Hippocampal formation (tissue), 2 donors: ENCODE data around the gene ANKRD13A.
"Not testable (repeated sequence)": the region's sequence is repeated elsewhere in the genome, so short reads cannot be mapped to it uniquely, and the experiment has no call there.

ENCODE experiments used
- DNase-seq, 2 donors: peaks; one replicate each; lab custom pipeline; 2025; lab: John Stamatoyannopoulos, UW

The ANKRD13A gene

DNA sequence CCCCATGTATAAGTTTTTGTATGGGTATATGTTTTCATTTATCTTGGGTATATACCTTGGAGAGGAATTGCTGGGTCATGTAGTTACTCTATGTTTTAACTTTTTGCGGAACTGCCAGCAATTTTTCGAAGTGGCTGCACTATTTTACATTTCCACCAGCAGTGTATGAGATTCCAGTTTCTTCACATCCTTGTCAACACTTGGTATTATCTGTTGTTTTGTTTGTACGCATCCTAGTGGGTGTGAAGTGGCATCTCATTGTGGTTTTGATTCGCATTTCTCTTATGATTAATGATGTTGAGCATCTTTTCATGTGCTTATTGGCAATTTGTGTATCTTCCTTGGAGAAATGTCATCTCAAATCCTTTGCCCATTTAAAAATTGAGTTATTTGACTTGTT lies 6.9 kb downstream of the ANKRD13A start:
- no peak for DNase-seq

DNA sequence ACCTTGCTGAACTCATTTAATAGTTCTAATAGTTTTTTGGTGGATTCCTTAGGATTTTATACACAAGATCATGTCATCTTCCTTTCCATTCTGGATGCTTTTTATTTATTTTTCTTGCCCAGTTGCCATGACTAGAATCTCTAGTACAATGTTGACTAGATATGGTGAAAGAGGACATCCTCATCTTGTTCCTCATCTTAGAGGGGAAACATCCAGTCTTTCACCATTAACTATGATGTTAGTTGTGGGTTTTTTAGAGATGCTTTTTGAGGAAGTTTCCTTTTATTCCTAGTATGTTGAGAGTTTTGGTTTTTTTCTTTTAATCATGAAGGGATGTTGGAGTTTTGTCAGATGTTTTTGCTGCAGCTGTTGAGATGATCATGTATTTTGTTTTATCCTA lies 8.7 kb downstream of the ANKRD13A start:
- DNase-seq, result no peak

DNA sequence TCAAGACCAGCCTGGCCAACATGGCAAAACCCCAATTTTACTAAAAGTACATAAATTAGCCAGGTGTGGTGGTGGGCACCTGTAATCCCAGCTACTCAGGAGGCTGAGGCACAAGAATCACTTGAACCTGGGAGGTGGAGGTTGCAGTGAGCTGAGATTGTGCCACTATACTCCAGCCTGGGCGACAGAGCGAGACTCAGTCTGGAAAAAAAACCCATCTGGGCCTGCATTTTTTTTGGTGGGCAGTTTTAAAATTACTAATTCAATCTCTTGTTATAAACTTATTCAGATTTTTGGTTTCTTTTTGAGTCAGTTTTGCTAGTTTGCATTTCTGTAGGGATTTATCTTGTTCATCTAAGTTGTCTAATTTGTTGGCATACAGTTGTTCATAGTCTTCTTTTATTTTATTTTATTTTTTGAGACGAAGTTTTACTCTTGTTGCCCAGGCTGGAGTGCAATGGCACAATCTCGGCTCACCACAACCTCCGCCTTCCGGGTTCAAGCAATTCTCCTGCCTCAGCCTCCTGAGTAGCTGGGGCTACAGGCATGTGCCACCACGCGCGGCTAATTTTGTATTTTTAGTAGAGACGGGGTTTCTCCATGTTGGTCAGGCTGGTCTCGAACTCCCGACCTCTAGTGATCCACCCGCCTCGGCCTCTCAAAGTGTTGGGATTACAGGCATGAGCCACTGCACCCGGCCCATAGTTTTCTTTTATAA lies 9.6 kb downstream of the ANKRD13A start:
- not testable (repeated sequence) for DNase-seq

DNA sequence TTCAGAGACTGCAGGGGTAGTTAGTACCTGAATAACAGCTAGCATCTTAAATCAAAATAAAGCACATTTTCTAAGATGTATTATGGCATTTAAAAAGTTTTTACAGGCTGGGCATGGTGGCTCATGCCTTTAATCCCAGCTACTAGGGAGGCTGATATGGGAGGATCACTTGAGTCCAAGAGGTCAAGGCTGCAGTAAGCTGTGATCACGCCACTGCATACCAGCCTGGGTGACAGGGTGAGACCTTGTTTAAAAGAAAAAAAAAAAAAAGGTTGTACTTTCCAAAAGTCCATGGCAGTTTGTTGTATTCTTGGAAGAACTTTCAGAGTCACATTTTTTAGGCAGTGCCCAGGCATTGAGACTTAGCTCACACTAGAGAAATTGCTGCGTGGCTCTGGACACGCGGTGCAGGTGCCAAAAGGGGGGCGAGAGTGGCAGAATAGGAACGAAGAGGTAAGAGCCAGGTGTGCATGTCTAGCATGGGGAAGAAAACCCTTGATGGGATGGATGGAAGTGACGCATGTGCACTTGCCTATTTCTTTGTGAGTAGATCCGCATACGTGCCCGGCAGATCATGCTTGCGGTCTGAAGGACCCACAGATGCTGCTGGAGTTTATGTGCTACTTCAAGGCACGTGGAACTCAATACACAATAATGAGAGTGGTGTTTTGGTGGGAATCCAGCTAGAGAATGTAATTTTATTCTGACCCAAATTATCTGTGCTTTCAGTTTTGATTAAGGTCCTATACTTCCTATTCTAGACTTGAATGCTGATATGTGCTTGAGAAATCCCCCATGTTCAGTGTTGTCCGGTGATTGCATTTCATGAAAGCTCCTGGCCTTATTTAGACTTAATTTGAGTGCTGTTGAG lies 11.9 kb downstream of the ANKRD13A start:
- no peak for DNase-seq

DNA sequence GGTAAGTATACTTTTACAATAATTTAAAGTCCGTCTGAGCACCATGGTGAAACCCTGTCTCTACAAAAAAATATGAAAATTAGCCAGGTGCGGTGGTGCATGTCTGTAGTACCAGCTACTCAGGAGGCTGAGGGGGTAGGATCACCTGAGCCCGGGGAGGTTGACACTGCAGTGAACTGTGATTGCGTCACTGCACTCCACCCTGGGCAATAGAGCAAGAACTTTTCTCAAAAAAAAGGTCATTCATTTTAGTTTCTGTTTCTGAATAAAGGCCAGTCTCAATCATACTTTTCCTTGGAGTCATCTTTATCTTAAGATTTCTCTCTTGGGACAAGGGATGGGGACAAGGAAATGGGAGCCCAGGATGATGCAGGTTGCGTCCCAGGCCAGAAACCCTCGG lies 12.9 kb downstream of the ANKRD13A start:
- no peak for DNase-seq

DNA sequence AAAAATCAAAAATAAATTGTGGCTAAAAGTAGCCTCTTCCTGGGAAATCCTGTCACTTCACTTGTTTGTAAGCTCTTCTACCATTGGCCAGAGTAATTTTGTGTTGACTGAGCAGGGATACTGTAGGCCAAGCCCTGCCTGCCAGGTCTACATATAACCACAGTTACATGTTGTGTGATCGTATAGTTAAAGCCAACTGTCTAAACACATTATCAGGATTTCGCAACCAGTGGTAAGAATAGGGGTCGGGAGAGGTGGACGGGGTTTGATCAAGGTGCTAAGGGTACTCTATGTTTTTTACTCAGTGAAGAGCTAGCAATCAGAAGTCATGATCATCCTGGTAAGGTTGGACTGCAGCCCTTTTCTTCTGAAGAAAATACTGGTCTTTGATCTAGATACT lies 13.4 kb downstream of the ANKRD13A start:
- DNase-seq, result no peak

DNA sequence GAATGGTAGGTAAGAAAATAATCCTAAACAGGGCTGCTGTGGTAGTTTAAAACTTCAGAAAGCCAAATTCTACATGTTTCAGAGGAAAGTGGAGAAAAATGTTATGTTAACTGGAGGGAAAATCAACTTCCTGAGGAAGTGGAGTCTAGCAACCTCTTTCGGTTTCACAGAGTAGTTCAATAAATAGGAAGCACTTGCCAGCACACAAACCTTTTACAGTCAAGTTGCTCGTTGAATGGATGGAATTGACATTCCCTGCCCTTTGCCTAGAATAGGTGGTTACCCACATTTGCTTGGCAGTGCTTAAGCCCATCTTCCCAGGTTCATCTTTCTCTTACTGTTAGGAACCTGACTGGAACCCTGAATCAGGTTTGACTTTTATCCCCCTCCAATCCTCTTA lies 15.9 kb downstream of the ANKRD13A start:
- no peak for DNase-seq

DNA sequence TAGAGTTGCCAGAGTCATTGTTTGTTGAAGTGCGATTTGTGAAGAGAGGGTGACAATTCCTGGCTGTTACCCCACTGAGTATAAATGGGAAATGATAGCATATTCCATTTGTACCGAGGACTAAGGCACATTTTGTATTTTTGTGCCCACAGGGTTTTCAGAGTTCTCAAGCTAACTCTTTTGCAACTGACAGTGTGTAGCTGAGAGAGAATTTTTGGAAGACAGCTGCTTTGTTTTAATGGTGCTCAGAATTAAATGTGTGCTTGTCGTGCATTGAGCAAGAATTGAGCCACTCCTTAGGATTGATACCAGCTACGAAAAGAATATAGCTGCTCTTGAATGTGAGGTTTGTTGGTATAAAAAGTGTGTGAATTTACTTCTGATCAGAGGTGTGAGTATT lies 21.7 kb downstream of the ANKRD13A start:
- no peak for DNase-seq

DNA sequence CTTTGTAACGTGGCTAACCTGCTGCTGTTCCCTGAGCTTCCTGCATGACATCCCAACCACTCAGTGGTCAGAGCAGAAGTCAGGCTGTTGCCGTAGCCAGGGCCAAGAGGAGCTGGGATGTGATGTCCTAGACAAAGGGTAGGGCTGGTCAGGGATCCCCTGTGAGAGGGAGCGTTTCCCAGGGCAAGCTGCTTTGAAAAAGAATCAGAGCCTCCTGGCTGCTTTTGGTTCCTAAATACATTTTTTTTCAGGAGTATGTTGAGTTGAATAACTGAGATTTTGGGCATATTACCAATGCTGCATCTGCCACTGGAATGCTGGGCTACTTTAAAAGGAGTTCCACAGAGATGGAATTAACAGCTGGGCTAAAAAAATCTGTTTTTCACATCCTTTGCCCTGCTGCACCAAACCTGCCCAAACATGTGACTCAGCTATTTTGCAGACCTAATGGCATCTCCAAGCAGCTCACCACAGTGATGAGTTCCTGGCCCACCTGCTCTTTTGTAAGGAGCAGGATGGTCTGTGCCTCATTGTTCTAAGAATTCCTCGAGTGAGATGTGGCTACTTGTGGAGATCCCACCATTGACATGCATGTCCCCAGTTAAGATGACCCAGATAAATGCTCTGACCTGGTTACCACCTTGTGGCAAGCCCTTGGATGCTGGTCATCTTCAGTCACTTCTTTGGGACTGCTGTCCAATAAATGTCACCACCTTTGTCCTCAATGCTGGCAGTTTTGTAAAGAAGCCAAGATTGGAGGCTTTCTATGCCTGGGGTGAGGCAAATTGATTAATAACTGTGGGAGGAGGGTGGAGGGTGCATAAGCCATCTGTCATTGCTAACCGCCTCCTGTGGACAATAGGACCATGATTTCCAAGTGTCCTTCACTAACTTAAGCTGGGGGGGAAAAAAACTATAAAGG lies 24.1 kb downstream of the ANKRD13A start:
- DNase-seq, result no peak

DNA sequence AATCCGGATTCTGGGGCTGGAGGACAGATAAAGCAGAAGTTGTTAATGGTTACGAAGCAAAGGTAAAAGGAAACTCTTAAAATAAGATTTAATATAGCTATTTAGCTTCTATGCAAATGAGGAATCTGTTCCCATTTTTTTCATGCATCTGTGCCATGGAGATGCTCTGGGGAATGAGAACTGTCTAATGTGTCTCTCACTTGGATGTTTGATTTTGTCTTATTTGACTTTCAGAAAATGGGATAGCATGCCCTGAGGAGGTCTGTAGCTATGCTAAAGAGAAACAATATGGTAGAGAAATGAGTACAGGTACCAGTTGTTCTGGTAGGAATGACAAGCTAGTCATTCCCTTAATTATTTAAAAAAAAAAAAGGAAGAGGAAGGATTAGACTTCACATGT lies 24.8 kb downstream of the ANKRD13A start:
- no peak for DNase-seq

DNA sequence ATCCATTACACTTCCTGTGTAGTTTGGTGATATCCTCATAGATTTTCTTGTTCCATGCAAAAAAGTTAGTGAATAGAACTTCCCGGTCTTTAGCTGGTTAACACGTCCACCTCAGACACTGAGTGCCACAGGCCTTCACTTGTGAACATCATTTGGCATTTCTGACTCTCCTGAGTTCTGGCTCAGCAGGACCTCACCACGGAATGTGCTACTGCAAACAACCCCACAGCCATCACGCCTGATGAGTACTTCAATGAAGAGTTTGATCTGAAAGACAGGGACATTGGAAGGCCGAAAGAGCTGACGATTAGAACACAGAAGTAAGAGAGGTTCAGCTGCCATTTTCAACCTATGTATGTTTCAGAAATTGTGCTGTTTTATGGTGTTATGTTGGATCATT lies 29.1 kb downstream of the ANKRD13A start:
- DNase-seq, result no peak

DNA sequence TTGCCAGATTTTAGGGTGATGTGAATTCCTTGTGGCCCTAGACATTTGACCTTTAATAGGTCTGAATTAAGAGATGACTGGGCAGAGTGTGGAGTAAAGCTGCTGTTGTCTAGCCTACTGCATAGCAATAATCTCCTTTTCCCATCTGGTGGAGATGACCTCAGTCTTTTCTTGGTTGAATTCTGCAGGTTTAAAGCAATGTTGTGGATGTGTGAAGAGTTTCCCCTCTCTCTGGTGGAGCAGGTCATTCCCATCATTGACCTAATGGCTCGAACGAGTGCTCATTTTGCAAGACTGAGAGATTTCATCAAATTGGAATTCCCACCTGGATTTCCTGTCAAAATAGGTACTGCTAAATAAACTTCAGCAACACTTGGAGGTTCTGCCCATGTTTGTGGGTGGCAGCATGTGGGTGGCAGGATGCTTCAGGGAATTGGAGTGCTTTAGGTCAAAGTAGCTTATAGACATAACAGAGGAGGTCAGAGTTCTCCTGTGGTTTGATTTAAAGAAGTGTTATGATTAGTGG lies 30.1 kb downstream of the ANKRD13A start:
- no peak for DNase-seq

DNA sequence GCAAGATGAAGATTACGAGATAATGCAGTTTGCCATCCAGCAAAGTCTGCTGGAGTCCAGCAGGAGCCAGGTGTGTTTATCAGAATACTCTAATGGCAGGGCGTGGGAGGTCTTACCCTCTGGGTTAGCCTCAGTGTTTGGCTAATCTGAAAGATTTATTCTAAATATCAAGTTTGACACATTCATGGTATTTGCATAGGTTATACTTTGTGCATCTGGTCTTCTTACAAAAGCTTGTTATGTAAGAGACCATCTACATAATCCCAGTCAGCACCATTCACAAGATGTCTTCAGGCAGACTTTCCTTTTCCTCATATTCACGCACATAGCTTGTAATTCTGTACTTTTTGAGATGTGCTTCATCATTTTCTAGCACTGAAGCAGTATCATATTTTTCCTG lies 34.7 kb downstream of the ANKRD13A start:
- DNase-seq, result no peak

DNA sequence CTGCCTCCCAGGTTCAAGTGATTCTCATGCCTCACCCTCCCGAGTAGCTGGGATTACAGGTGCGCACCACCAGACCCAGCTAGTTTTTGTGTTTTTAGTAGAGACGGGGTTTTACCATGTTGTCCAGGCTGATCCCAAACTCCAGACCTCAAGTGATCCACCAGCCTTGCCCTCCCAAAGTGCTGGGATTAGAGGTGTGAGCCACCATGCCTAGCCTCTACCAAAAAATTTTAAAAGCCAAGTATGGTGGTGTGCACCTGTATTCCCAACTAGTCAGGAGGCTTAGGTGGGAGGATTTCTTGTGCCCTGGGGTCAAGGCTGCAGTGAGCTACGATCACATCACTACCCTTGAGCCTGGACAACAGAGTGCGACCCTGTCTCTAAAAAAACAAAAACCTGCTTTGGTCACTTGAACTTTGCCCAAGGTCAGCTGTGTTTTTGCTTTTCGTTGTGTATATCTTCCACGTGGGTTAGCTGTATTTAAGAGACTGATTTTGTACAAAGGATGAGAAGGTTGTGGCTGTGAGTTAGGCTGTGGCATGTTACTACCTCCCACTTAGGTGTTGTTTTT lies 36.4 kb downstream of the ANKRD13A start:
- no peak for DNase-seq

DNA sequence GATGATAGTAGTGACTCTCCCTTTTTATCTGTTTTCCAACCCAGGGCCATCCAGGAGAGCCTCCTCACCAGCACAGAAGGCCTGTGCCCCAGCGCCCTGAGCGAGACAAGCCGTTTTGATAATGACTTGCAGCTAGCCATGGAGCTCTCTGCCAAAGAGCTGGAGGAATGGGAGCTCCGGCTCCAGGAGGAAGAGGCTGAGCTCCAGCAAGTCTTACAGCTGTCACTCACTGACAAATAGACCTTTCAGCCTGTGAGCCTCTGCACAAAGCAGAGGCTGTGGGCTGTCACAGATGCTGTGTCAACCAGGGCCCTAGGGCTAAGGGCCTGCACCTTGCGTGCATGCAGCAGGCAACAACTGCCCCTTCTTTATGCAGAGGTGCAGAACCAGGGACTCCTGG lies 38.1 kb downstream of the ANKRD13A start:
- DNase-seq, result peak; percentile 32 to 48

DNA sequence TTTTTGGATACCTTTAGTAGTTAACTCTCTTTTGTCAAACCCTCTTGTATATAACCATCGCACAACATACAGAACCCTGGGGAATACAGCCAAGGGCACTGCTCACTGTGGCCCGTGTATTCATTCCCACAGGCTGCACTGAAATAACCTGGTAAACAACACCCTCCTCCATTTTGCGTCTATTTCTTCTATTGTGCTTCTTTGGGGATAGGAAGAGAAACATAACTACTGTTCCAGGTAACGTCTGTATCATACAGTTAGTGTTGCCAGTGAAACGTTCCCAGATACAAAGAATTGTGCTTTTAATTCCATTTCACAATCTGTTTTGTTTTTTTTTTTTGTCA lies 39.5 kb downstream of the ANKRD13A start:
- no peak for DNase-seq

DNA sequence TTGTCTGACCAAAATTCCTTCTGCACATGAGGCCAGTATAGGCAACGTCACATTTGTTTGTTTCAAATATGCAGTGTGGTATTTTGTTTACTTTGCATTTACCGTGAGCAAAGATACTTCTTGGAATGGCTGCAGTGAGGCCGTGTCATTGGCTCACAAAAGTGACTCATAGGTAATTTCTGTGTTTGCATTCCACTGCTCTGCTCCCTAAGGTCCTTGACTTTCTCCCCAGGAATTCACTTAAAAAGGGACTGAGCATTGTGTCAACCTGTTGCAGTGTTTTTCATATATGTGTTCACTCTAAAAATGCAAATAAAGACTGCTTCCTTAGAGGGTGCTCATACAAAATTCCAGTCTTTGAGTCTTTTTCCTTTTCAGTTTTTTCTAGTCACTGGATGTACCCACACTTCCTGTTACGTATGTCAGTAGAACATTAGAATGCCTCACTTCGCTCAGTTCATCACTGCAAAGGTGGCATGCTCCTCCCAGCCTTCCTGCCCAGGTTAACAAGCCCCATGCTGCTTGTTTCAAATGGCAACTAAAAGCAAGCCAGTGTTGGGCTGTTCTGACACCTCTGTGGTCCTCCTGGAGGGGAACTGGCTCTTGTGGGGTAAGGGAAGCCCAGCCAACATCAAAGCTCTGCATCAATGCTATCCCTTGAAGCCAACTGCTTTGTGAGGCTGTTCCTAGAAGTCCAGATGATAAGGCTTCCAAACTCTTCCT lies 40.0 kb downstream of the ANKRD13A start:
- no peak for DNase-seq

DNA sequence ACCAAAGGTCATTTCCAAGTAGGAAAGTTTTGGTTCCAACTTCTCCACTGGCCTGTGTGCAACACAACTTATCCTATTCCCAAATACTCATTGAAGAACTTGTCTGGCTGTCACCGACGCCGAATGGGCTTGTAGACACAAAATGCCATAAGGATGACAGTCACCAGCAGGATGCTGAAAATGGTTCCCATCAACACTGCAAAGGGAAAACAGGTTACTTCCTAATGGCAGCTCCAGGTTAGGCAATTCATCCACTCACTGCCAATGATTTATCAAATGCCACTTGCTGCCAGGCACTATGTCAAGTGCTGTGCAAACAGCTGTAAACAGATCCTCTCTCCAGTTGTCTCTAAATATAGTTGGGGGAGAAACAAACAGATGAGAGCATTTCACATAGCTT lies 43.0 kb downstream of the ANKRD13A start:
- DNase-seq, result no peak

DNA sequence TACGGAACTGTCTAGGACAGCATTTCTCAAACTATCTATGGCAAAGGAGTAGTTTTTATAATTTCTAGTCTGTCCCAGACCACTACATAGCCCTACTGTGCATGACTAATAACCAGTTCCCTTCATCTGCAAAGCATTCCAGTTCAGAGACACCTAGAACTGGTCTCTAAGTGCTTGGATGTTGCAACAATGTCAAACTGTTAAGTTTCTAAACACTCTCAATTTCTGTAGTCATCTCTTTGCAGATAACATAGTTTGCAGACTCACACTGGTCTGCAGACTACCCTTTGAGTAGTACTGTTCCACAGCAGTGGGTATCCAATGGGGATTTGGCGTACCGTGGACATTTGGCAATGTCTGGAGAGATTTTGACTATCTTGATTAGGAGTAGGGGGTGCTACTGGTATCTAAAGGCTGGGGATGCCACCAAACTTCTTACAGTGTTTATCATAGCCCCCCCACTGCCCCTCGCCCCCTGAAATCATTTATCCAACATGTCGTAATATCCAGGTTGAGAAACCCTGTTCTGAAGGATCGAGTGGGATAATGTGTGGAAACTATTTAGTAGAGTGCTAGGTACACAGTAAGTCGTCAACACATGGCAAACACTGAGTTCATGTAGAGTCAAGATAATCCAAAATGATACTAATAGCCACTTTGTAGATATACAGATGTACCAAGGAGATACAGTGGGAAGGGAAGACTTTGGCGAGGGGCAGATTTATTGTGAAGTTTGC lies 47.4 kb downstream of the ANKRD13A start:
- no peak for DNase-seq

DNA sequence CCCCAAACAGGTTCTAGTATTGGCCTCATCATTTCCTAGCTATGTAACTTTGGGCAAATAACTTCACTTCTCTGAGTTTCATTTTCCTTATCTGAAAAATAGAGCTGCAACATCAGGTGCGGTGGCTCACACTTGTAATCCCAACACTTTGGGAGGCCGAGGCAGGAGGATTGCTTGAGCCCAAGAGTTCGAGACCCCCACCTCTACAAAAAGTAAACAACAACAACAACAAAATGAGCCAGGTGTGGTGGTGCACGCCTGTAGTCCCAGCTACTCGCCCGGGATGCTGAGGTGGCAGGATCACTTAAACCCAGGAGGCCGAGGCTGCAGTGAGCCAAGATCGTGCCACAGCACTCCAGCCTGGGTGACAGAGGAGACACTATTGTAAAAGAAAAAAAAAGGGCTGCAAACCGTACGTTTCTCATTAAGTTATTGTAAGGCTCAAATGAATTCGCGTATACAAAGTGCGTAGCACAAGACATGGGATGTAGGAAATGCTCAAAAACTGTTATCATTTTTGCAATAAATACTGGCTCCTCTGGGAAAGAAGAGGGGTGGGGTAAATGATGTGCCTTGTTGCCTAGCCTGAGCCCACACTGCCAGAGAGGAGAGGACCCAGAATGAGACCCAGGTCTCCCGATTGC lies 48.2 kb downstream of the ANKRD13A start:
- DNase-seq, result no peak
